Loucy (cell line): Measurements from ENCODE around the gene CD96.

Experiments
- CTCF ChIP-seq: fragments of 200-600 bp; sonication (generic); conservative IDR thresholded peaks from 2 replicates; pipeline ENCODE4 v1.5.1; 2014; ENCODE audit warnings: mild to moderate bottlenecking, antibody characterized with exemption, low read length
- EZH2phosphoT487 ChIP-seq: fragments of 200-600 bp; IDR thresholded peaks from 2 replicates; pipeline ENCODE4 v1.6.1; 2018; ENCODE audit warnings: antibody characterized with exemption, mild to moderate bottlenecking, moderate library complexity, borderline replicate concordance

- TF ChIP-seq CTCF, result no peak
- no peak for TF ChIP-seq EZH2phosphoT487
These were observed 63.5 kb downstream of the CD96 start for GRCh38 chr3:111605493-111605892.
